Choroid plexus epithelial cell (primary cell): Measurements from ENCODE around the gene APLN.

Experiments used
- DNase-seq: peaks from one replicate; pipeline ENCODE4 v3.0.0-alpha.2; 2010; ENCODE audit warnings: low read depth
- H3K4me3 ChIP-seq: 2 replicates; pipeline ENCODE4 v1.5.1; 2011; ENCODE audit warnings: low read depth, mild to moderate bottlenecking, control low read depth, low read length, moderate library complexity
- TF ChIP-seq, protein P1 (sequence below): conservative IDR thresholded peaks from 2 replicates; pipeline ENCODE4 v1.5.1; 2011; ENCODE audit warnings: low read depth, mild to moderate bottlenecking, control low read depth, inconsistent platforms, low read length, moderate library complexity

APLN gene

DNA sequence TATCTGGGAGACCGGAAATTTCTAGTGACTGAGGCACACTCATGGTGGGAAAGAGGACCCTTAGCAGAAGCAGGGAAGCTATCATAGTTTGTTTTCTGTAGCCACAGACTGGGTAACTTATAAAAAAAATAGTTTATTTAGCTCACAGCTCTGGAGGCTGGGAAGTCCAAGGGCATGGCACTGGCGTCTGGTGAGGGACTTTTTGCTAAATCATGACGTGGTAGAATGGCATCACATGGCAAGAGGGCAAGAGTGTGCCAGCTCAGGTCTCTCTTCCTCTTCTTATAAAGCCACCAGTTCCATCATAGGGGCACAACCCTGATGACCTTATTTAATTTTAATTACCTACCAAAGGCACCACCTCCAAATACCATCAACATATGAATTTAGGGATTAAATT, 13.3 kb downstream of the APLN start:
- H3K4me3 ChIP-seq: no peak overlapping the region
- TF ChIP-seq, protein P1, sequence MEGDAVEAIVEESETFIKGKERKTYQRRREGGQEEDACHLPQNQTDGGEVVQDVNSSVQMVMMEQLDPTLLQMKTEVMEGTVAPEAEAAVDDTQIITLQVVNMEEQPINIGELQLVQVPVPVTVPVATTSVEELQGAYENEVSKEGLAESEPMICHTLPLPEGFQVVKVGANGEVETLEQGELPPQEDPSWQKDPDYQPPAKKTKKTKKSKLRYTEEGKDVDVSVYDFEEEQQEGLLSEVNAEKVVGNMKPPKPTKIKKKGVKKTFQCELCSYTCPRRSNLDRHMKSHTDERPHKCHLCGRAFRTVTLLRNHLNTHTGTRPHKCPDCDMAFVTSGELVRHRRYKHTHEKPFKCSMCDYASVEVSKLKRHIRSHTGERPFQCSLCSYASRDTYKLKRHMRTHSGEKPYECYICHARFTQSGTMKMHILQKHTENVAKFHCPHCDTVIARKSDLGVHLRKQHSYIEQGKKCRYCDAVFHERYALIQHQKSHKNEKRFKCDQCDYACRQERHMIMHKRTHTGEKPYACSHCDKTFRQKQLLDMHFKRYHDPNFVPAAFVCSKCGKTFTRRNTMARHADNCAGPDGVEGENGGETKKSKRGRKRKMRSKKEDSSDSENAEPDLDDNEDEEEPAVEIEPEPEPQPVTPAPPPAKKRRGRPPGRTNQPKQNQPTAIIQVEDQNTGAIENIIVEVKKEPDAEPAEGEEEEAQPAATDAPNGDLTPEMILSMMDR: no peak
- DNase-seq: no peak

DNA sequence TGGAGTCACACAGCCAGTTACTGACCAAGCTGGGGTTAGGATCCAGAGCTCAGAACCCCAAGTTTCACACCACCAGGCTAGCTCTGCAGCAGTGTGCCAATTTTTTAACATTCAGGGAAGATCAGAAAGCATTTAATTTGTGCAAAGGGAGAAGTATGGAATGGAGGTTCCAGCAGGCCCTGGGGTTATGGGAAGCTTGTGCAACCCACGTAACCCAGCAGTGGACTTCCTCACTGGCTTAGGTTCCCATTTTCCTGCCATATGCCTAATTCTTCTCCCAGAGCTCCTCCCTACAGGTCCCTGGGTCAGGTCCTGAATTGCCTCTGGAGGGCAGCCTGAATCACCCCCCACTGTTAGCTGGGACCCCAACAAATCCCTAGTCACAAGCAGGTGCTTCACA, 14.0 kb downstream of the APLN start:
- no peak overlapping the region for H3K4me3 ChIP-seq
- TF ChIP-seq, protein P1: no peak
- no peak for DNase-seq

DNA sequence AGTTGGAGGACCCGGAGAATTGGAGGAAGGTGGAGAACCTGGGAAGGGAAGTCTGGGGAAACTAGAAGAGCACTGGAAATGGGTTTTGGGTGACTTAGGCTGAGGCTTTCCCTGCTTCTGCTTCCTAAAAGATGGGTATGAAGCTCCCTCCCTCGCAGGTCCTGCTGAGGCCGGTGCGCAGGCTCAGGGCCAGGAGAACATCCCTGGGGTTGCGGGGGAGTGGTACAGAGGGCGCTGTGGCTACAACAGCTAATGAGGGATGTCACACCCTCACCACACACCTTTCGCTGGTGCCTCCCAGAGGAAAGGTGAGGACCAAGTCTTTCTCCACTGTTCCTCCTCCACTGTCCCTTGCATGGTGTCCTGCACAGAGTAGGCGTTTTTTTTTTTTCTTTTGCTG, 15.8 kb downstream of the APLN start:
- TF ChIP-seq, protein P1: no peak
- no peak for DNase-seq

DNA sequence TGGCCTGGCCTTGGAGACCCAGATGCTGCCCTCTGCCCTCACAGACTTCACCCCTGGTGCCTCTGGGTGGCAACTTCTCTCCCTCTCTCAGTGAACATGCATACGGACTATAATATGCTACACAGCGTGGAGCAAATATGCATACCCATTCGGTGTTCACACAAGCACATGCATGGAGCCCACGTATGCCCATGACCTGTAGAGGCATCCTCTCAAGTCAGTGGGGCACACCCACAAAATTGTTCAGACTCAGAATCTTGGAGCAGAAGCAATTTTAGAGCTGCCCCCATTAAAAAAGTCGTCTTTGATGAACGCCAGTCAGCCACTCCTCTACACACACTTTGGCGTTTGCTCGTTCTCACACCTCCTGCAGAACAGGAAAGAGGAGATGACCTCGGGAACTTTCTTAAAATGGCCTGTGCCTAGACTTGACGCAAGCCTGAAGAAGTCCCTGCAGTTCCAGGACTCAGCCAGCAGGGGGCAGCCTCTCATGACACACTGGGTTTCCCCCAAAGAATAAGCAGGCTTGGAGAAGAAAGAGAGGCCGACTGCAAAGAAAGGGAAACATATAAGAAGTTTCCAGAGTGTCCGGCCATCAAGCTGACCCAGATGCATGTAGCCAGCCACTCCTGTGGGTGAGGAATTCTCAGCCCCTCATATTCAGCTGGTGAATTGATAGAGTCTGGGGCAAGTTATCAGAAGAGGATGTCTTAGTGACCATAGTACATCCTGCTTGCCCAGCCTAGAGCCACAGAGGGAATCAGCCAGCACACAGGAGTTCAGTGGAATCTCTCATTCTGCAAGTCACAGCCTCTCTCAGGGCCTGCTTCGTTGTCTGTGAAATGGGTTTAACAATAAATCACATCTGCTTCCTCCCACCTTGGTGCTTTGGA, 17.3 kb downstream of the APLN start:
- peak; percentile 76 for DNase-seq
- H3K4me3 ChIP-seq: no peak overlapping the region
- TF ChIP-seq, protein P1: peak; percentile 83

More for the DNA sequence above, 15.8 kb downstream of the APLN start:
- no peak overlapping the region for H3K4me3 ChIP-seq

DNA sequence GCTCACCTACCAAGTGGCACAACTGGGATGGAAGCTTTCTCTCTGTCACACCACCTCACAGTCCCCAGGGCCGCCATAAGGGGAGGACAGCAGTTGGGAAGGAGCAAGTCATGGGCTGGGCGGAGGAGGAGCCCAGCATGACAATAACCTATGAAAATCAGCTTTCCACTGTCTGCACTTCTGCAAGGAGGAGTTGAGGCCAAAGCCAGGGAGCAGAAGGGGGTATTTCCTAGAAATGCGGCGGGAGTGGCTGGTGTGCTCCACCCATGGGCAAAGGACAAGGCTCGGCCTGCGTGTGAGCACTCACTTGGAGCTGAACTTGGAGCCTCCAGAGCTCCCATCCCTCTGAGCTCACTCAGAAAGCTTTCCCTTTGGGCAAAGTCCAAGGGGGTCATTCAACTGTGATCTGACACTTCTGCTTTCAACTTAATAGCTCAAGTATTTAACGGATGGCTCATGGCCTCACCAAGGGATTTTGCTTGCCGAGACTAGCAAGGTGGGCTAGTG, 18.5 kb downstream of the APLN start:
- no peak for DNase-seq
- H3K4me3 ChIP-seq: no peak overlapping the region
- TF ChIP-seq, protein P1: no peak

DNA sequence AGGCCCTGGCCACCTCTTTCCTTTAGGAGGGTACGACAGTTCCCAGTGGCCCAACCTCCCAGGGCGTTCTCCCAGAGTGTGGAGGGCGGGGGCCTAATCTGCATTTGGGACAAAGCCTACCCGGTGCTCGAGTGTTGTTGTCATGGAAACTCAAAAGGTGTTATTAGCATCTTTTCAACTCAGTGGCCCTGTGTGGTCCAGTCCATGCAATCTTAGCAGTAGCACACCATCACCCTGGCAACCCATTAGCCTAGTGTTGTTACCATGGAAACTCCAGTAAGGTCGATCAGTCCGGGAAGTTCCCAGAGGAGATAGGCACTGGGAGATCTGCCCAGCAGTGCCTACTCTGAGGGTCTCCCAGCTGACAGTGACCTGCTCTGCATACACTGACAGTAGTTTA, 20.2 kb downstream of the APLN start:
- TF ChIP-seq, protein P1: no peak
- no peak for DNase-seq
- H3K4me3 ChIP-seq: no peak overlapping the region

DNA sequence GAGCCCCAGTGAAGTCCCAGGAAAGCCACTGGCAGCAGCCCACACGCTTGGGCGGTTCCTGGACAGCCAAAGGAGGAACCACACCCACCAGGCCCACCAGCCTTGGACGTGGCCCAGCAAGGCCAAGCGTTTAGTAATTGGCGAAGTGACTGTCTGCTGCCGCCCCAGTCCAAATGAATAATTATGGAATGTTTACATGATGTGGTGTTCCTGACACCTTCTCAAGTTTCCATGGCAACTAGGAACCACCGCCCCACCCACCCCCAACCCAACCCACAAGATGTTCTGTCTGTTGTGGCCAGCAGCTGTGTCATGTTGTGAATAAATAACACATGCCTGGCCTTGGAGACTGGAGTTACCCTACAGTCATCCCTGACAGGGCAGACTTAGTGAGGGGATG, 22.3 kb downstream of the APLN start:
- no peak for DNase-seq
- TF ChIP-seq, protein P1: no peak
- H3K4me3 ChIP-seq: no peak overlapping the region
